ENCODE results near the gene KIF2A. TPM values are rescaled to one million over a fixed set of nuclear protein-coding genes. Genes with fewer than 3 reads are reported as not detected.

The KIF2A gene
- total and polyA plus RNA-seq, 9 of the 15 experiments (the other 6 are each of a cell fraction or from before 2014, with no cell fraction given), result 42.6 to 126 (median 77.6) TPM

DNA sequence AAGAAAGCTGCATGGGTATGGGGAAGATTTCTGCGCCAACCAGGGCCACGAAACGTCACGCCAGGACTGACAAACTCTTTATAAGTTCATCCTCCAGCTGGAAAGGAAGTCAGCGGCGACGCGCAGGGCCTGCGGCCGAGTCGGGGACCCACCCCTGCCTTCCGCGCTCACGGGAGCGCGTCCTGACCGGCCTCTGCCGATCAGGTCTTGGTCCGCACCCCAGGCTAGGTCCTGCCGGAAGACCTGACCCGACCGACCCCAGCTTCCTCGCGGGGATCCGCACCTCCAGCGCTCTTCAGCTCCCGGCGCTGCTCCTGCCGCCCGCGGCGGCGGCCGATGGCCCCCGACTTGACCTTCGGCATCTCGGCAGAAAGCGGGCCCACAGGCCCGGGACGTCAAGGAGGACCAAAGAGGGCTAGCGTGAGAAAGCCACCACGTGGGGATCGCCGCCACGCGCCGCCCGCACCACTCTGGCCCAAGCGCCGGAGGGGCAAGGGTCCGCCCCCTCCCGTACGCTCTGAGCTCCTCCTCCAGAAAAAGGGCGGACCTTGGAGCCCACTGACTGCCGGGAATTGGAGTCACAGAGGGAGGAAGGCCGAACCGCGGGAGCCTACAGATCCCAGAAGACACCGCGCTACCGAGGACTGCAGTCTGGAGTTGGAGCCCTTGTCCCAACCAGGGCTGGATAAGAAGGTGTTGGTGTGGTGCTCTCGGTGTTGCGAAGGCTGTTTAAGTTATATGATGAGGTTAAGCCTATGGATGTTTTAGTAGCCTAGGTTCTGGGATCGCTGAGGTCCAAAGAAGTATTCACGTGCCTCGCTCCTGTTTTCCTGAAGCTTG lies 97.6 kb downstream of the KIF2A start, which contains the start of gene DIMT1 (continued):
- TF ChIP-seq, protein P1, sequence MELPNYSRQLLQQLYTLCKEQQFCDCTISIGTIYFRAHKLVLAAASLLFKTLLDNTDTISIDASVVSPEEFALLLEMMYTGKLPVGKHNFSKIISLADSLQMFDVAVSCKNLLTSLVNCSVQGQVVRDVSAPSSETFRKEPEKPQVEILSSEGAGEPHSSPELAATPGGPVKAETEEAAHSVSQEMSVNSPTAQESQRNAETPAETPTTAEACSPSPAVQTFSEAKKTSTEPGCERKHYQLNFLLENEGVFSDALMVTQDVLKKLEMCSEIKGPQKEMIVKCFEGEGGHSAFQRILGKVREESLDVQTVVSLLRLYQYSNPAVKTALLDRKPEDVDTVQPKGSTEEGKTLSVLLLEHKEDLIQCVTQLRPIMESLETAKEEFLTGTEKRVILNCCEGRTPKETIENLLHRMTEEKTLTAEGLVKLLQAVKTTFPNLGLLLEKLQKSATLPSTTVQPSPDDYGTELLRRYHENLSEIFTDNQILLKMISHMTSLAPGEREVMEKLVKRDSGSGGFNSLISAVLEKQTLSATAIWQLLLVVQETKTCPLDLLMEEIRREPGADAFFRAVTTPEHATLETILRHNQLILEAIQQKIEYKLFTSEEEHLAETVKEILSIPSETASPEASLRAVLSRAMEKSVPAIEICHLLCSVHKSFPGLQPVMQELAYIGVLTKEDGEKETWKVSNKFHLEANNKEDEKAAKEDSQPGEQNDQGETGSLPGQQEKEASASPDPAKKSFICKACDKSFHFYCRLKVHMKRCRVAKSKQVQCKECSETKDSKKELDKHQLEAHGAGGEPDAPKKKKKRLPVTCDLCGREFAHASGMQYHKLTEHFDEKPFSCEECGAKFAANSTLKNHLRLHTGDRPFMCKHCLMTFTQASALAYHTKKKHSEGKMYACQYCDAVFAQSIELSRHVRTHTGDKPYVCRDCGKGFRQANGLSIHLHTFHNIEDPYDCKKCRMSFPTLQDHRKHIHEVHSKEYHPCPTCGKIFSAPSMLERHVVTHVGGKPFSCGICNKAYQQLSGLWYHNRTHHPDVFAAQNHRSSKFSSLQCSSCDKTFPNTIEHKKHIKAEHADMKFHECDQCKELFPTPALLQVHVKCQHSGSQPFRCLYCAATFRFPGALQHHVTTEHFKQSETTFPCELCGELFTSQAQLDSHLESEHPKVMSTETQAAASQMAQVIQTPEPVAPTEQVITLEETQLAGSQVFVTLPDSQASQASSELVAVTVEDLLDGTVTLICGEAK (IDR thresholded peaks at IDR 0.05), result 0 out of 2 replicates have a peak, but pooled peaks have one; percentile 23
- TF ChIP-seq, protein P1 (CRISPR knock-in tag; IDR thresholded peaks at IDR 0.05), result no peak
- TF ChIP-seq, protein P2, sequence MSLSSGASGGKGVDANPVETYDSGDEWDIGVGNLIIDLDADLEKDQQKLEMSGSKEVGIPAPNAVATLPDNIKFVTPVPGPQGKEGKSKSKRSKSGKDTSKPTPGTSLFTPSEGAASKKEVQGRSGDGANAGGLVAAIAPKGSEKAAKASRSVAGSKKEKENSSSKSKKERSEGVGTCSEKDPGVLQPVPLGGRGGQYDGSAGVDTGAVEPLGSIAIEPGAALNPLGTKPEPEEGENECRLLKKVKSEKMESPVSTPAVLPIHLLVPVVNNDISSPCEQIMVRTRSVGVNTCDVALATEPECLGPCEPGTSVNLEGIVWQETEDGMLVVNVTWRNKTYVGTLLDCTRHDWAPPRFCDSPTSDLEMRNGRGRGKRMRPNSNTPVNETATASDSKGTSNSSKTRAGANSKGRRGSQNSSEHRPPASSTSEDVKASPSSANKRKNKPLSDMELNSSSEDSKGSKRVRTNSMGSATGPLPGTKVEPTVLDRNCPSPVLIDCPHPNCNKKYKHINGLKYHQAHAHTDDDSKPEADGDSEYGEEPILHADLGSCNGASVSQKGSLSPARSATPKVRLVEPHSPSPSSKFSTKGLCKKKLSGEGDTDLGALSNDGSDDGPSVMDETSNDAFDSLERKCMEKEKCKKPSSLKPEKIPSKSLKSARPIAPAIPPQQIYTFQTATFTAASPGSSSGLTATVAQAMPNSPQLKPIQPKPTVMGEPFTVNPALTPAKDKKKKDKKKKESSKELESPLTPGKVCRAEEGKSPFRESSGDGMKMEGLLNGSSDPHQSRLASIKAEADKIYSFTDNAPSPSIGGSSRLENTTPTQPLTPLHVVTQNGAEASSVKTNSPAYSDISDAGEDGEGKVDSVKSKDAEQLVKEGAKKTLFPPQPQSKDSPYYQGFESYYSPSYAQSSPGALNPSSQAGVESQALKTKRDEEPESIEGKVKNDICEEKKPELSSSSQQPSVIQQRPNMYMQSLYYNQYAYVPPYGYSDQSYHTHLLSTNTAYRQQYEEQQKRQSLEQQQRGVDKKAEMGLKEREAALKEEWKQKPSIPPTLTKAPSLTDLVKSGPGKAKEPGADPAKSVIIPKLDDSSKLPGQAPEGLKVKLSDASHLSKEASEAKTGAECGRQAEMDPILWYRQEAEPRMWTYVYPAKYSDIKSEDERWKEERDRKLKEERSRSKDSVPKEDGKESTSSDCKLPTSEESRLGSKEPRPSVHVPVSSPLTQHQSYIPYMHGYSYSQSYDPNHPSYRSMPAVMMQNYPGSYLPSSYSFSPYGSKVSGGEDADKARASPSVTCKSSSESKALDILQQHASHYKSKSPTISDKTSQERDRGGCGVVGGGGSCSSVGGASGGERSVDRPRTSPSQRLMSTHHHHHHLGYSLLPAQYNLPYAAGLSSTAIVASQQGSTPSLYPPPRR (CRISPR knock-in tag; IDR thresholded peaks at IDR 0.05; ENCODE audit: borderline replicate concordance), result peak; percentile 80; the same call in 1 of the 2 replicates
- no peak for TF ChIP-seq ZNF232 (CRISPR knock-in tag; IDR thresholded peaks at IDR 0.05)
- TF ChIP-seq NR2C1 (IDR thresholded peaks at IDR 0.05), result no peak
- TF ChIP-seq NR2C1 (tag; IDR thresholded peaks at IDR 0.05), result peak; percentile 49
- TF ChIP-seq PHF20 (IDR thresholded peaks at IDR 0.05; ENCODE audit: partially characterized antibody), result peak; percentile 70
- 0 out of 4 replicates have a peak, but pooled peaks of 1 of the 2 experiments have one; percentile 8 for TF ChIP-seq TRIM24 (IDR thresholded peaks at IDR 0.05)
- TF ChIP-seq, protein P3, sequence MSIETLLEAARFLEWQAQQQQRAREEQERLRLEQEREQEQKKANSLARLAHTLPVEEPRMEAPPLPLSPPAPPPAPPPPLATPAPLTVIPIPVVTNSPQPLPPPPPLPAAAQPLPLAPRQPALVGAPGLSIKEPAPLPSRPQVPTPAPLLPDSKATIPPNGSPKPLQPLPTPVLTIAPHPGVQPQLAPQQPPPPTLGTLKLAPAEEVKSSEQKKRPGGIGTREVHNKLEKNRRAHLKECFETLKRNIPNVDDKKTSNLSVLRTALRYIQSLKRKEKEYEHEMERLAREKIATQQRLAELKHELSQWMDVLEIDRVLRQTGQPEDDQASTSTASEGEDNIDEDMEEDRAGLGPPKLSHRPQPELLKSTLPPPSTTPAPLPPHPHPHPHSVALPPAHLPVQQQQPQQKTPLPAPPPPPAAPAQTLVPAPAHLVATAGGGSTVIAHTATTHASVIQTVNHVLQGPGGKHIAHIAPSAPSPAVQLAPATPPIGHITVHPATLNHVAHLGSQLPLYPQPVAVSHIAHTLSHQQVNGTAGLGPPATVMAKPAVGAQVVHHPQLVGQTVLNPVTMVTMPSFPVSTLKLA (conservative IDR thresholded peaks at IDR 0.05), result peak; percentile 99
- TF ChIP-seq SIX5 (IDR thresholded peaks at IDR 0.05; ENCODE audit: borderline replicate concordance in 1 of 2, insufficient read depth in 1 of 2, low read depth in 1 of 2, low read length in 2 of 2), result peak; percentile 64 to 65; a peak in 3 of 4 replicates
- TF ChIP-seq ZNF324 (CRISPR knock-in tag; IDR thresholded peaks at IDR 0.05), result no peak
